ENCODE measurements around the gene RIGI. TPM values are rescaled to one million over a fixed set of nuclear protein-coding genes. Genes with fewer than 3 reads are reported as not detected.

Gene RIGI
- total and polyA plus RNA-seq, 2 donors (not counting 1 experiment from before 2014, with no cell fraction given): 7.6 to 24.9 TPM

- WGBS (ENCODE audit: insufficient coverage): 0% methylated on average over 41 of the region's 46 CpGs
These were observed 26.3 kb upstream of the RIGI start, which contains the start of the genes SMIM27 and TOPORS for GRCh38 chr9:32552172-32552872. Gene SMIM27 (plus strand): TSS chr9:32552327. CDS start chr9:32552435, 108 bp downstream. Gene TOPORS (minus strand): TSS chr9:32552586. CDS start chr9:32552436, 150 bp downstream.

More at GRCh38 chr9:32552172-32552872, 26.3 kb upstream of the RIGI start, which contains the start of the genes SMIM27 and TOPORS:
- TF ChIP-seq CTCF (IDR thresholded peaks at IDR 0.05) (peak; percentile 4), EZH2 (IDR thresholded peaks at IDR 0.05; ENCODE audit: borderline replicate concordance, insufficient read depth, low read depth, low read length, poor library complexity, severe bottlenecking) (no peak)
- intact Hi-C loops (cut with micrococcal nuclease): loop anchor here (1.0 to 10.0 kb wide), 7 partner anchors 21 to 742 kb away; partner anchors contain the start of genes ACO1, APTX, BAG1 and CHMP5
- DNase-seq (peak; percentile 93), ATAC-seq (ENCODE audit: low read depth) (peak; percentile 60)
- H3K27ac ChIP-seq (ENCODE audit: low read length in 2 of 2): peak within 1 kb of the TSS; percentile 89 to 92
- peaks cover 10% of the 10 kb centered on the region for H4K20me1 ChIP-seq (ENCODE audit: control insufficient read depth, insufficient read depth, low read length, poor library complexity, severe bottlenecking)
- H3K9me3 Mint-ChIP-seq (ENCODE audit: insufficient read depth): no peaks in the 10 kb centered on the region
- peaks cover 37% of the 10 kb centered on the region for H3K4me1 Mint-ChIP-seq
- peak within 1 kb of the TSS; percentile 91 for H3K4me3 Mint-ChIP-seq
- H2AFZ ChIP-seq (ENCODE audit: insufficient read depth, low read depth, low read length, poor library complexity, severe bottlenecking): peak within 1 kb of the TSS; percentile 89
- H3K79me2 ChIP-seq (ENCODE audit: control insufficient read depth, insufficient read depth, low read length): peaks cover 57% of the 10 kb centered on the region
- H3K36me3 ChIP-seq (replicated peaks in 1 of 2; ENCODE audit: control extremely low read depth in 1 of 2, control insufficient read depth in 1 of 2, extremely low read depth in 1 of 2, insufficient read depth in 2 of 2, low read length in 1 of 2): peaks cover 0 to 7% of the 10 kb centered on the region in 2 experiments
- no peaks in the 10 kb centered on the region for H3K27me3 Mint-ChIP-seq
- POLR2A ChIA-PET: interaction anchor here (0.7 to 2.5 kb wide), 3 partner anchors 21 to 166 kb away, joined by 5 to 16 read pairs (median 9); partner anchors contain the start of genes NDUFB6 and RIGI
- peaks cover 14 to 15% of the 10 kb centered on the region in 2 donors for H3K4me1 ChIP-seq (ENCODE audit: control insufficient read depth in 2 of 2, insufficient read depth in 2 of 2, low read length in 2 of 2)
- CTCF ChIA-PET: interaction anchor here (0.7 to 5.2 kb wide), 8 partner anchors 21 to 173 kb away, joined by 3 to 30 read pairs (median 6); partner anchors contain the start of genes ACO1, NDUFB6 and RIGI
- H3K9me3 ChIP-seq (ENCODE audit: control extremely low read depth in 1 of 3, control insufficient read depth in 2 of 3, insufficient read depth in 1 of 3, low read length in 2 of 3): no peaks in the 10 kb centered on the region
- peak within 1 kb of the TSS; percentile 88 for H3K9ac ChIP-seq (ENCODE audit: low read length)
- peak within 1 kb of the TSS; percentile 86 to 98 (median 87) for H3K4me3 ChIP-seq (ENCODE audit: control extremely low read depth in 1 of 5, extremely low read depth in 1 of 5, insufficient read depth in 1 of 5, low read depth in 2 of 5, low read length in 4 of 5)
- peak within 1 kb of the TSS; percentile 81 for H3K4me2 ChIP-seq (replicated peaks; ENCODE audit: low read depth, low read length, poor library complexity, severe bottlenecking)
- peak within 1 kb of the TSS; percentile 91 for H3K27ac Mint-ChIP-seq
- no peaks in the 10 kb centered on the region for H3K27me3 ChIP-seq (replicated peaks in 1 of 4; ENCODE audit: control extremely low read depth in 1 of 4, control insufficient read depth in 3 of 4, insufficient read depth in 4 of 4, low read length in 3 of 4)
